ENCODE measurements around the gene NBPF3. TPM values are rescaled to one million over a fixed set of nuclear protein-coding genes. Genes with fewer than 3 reads are reported as not detected.

Gene NBPF3
- total RNA-seq, 1 experiment from 2014 or later: 17.3 TPM

GRCh38 chr1:21506804-21507203 lies 66.9 kb downstream of the NBPF3 start:
- TF ChIP-seq TCF7L2 (IDR thresholded peaks at IDR 0.05; ENCODE audit: borderline replicate concordance, extremely low read depth, insufficient read depth, insufficient read length) (no peak), CTCF (IDR thresholded peaks at IDR 0.05 in 2 of 3, conservative IDR thresholded peaks at IDR 0.05 in 1 of 3; ENCODE audit: borderline replicate concordance in 1 of 3, insufficient read depth in 1 of 3, low read depth in 2 of 3, low read length in 2 of 3) (no peak), EZH2phosphoT487 (IDR thresholded peaks at IDR 0.05; ENCODE audit: borderline replicate concordance) (no peak), ZBTB33 (IDR thresholded peaks at IDR 0.05; ENCODE audit: extremely low read depth, insufficient replicate concordance, low read length) (no peak), FOSL1 (IDR thresholded peaks at IDR 0.05; ENCODE audit: low read depth) (no peak), ZFX (IDR thresholded peaks at IDR 0.05) (no peak), ZNF274 (IDR thresholded peaks at IDR 0.05; ENCODE audit: low read depth, low read length) (no peak)
- Histone ChIP-seq H3K27me3 (ENCODE audit: insufficient read depth, low read length) (no peaks in the 10 kb centered on the region), H3K4me2 (ENCODE audit: low read length) (no peak overlapping the region), H3K4me1 (ENCODE audit: control insufficient read depth in 1 of 2, insufficient read depth in 2 of 2, low read length in 2 of 2) (peaks cover 2 to 5% of the 10 kb centered on the region in 2 experiments; a peak in 3 of 4 replicates), H3K4me3 (replicated peaks in 1 of 2; ENCODE audit: low read depth in 1 of 2, low read length in 2 of 2) (no peak overlapping the region), H3K36me3 (ENCODE audit: control insufficient read depth in 1 of 2, insufficient read depth in 2 of 2, low read length in 2 of 2) (no peaks in the 10 kb centered on the region), H3K9ac (ENCODE audit: low read length) (no peak overlapping the region), H3K79me2 (ENCODE audit: insufficient read depth, low read length) (no peaks in the 10 kb centered on the region), H2AFZ (ENCODE audit: low read depth, low read length, poor library complexity, severe bottlenecking) (no peak overlapping the region), H3K9me3 (ENCODE audit: control insufficient read depth in 1 of 2, insufficient read depth in 1 of 2, low read depth in 1 of 2, low read length in 2 of 2) (no peaks in the 10 kb centered on the region), H3K9me2 (ENCODE audit: insufficient read depth) (no peaks in the 10 kb centered on the region), H4K20me1 (ENCODE audit: insufficient read depth) (no peaks in the 10 kb centered on the region), H3K27ac (ENCODE audit: low read depth, low read length) (no peak overlapping the region)
- ChIA-PET CTCF (interaction anchor here (0.7 kb wide), 1 partner anchor 268 kb away, joined by 5 read pairs; no protein-coding TSS in a partner anchor), POLR2A (no interaction called here), RAD21 (ENCODE audit: low non-redundant PET in 1 of 2, low total read pairs in 2 of 2, uncharacterized antibody in 2 of 2, unreplicated experiment in 2 of 2) (no interaction called here)
- DNase-seq (ENCODE audit: low read depth, low spot score): no peak
- BruUV-seq (replicated peaks): no TSS peak
- intact Hi-C loops (cut with micrococcal nuclease): no loop called here
- ATAC-seq: no peak
